IPS DF 19.7 (cell line): ENCODE data around the gene NLE1.

Experiments
- DNase-seq: peaks from one replicate; pipeline ENCODE4 v3.0.0-alpha.2; 2013; ENCODE audit warnings: low read depth, low spot score

NLE1 gene

GRCh38 chr17:35087731-35088355, 54.3 kb downstream of the NLE1 start:
- DNase-seq = no peak

DNA sequence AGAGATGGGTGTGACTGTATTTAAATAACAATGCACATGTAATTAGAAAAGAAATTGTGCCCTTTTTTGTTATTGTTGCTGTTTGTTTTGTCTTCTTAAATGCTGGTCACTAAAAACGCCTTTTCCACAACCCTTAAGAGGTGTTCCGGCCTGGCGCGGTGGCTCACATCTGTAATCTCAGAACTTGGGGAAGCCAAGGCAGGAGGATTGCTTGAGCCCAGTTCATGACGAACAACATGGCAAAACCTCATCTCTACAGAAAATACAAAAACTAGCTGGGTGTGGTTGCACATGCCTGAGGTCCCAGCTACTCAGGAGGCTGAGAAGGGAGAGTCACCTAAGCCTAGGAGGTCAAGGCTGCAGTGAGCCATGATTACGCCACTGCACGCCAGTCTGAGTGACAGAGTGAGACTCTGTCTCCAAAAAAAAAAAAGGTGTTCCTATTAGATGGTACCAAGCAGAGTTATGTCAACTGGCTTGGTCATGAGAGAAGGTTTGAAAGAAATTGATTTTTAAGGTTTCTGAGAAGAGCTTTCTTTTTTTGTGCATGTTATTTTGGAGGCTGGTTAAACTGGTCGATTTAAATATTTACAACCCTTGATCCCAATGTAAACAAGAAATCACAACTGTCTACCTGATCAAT, 55.1 kb downstream of the NLE1 start:
- DNase-seq = no peak

GRCh38 chr17:35086164-35086563, 55.9 kb downstream of the NLE1 start:
- DNase-seq = no peak

DNA sequence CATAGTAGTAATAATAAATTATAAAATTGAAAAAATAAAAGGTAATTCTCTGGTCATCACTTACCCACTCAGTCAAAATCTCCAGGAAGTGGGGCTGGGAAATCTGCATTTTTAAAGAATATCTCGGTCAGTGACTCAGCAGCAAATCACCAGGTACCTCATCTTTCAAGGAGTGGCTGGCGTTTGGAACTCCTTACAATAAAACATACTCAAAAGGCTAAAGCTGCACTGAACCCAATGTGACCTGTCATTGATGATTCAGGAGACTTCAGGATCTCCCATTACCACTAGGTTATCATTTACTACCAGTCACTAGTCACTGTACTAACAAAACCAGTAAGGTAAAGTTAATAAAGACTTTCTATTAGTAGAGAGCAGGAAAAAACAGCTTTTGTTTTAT, 57.1 kb downstream of the NLE1 start:
- DNase-seq = no peak

DNA sequence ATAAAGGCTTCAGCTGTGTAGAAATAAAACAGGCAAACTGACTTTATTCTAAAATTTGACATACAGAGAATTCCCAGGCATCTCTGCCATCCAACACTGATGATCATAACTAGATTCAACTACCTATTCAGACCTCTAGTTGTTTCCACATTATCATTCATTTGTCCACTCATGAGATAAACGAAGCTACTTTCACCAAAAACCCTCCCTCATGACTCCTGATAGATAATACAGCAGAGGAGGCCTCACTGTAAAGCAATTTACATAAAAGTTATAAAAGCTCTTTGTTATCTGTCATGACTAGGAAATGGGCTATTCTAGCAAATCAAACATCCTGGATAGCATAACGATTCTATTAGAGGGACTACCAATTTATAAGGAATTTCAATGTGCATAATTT, 59.0 kb downstream of the NLE1 start:
- no peak for DNase-seq

DNA sequence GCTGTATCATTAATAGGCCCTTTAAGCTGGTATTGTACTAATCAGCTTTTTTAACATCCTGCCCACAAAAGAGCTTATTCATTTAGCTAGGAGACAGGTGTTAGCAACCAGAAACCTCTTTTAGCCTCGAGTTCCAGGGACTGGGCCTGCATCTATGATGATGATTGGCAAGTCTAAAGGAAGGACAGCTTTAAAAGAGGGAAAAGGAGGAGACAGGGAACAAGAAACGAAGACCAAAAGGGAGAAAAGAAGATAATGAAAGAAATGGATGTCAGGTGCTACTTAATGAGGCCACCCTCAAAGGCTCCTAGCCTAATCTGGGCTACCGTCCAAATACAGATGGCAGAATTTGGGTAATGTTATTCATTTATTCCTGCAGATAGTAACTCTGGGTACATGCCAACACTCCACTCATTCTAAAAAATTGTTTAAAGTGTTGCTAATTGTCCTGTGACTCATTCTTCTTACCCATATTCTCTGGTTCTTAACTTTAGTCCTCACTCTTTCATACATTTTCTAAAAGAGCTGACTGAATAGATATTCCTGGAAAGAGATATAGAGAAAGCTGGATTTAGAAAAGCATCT, 59.9 kb downstream of the NLE1 start:
- no peak for DNase-seq

DNA sequence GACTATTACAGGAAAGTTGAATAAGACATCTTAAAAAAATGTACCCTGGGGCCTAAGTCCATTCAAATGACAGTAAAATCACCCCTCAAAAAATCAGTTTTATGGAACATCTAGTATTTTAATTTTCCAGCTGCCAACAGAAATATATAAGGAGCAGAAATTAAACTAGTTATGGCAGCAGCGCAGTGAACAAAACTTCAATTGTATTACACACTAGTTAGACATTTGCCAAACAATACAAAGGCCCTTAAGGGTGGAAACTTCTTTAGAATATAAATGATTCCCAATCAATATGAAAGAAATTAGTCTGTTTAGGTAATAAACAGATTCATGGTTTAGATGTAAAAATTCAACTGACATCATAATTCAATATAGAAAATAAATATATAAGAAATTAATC, 60.5 kb downstream of the NLE1 start:
- DNase-seq = no peak

GRCh38 chr17:35080536-35080935, 61.6 kb downstream of the NLE1 start:
- no peak for DNase-seq

DNA sequence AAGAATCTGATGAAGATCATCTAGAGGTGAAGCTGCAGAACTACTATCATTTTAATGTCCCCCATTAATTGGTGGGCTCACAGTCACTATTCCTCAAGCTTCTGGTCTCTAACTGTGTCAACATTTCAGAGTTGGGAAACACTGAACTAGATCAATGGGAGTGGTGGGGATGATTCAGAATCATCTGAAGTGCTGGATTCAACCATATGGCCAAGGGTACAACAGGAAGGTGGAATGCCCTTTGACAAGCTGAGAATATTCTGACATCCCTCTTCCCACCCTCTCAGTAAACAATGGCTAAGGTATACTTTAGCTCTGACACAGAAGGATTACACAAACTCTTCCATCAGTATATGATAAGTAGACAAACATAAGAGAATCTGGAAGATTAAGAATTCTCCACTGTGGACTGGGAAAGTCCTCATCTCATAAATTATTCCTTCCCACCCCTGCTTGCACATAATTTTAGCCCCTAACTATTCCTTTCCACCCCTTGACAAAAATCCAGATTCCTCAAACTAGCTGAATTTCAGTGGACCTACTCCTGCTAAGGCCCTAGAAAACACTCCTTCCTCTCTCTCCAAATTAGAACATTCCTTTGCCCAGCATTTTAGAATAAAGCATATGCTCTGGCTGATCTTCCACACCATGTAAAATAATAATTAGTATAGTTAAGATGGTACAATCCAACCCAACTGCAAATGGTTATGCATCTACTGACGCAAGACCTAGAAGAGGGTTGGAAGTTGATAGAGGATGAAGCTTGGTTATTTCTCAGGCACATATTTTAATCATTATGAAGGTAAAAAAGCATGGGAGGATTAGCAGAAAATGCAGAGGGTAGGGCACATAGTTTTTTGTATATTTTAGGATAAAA, 62.3 kb downstream of the NLE1 start:
- DNase-seq = no peak
